ENCODE data around the gene DNAH11.
"Not testable (repeated sequence)": the region's sequence is repeated elsewhere in the genome, so short reads cannot be mapped to it uniquely, and the experiment has no call there.

DNAH11 gene, protein sequence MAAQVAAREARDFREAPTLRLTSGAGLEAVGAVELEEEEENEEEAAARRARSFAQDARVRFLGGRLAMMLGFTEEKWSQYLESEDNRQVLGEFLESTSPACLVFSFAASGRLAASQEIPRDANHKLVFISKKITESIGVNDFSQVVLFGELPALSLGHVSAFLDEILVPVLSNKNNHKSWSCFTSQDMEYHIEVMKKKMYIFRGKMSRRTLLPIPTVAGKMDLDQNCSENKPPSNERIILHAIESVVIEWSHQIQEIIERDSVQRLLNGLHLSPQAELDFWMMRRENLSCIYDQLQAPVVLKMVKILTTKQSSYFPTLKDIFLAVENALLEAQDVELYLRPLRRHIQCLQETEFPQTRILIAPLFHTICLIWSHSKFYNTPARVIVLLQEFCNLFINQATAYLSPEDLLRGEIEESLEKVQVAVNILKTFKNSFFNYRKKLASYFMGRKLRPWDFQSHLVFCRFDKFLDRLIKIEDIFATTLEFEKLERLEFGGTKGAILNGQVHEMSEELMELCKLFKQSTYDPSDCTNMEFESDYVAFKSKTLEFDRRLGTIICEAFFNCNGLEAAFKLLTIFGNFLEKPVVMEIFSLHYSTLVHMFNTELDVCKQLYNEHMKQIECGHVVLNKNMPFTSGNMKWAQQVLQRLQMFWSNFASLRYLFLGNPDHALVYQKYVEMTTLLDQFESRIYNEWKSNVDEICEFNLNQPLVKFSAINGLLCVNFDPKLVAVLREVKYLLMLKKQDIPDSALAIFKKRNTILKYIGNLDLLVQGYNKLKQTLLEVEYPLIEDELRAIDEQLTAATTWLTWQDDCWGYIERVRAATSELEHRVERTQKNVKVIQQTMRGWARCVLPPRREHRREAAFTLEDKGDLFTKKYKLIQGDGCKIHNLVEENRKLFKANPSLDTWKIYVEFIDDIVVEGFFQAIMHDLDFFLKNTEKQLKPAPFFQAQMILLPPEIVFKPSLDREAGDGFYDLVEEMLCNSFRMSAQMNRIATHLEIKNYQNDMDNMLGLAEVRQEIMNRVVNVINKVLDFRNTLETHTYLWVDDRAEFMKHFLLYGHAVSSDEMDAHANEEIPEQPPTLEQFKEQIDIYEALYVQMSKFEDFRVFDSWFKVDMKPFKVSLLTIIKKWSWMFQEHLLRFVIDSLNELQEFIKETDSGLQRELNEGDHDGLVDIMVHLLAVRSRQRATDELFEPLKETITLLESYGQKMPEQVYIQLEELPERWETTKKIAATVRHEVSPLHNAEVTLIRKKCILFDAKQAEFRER (N-terminal part only)

DNA sequence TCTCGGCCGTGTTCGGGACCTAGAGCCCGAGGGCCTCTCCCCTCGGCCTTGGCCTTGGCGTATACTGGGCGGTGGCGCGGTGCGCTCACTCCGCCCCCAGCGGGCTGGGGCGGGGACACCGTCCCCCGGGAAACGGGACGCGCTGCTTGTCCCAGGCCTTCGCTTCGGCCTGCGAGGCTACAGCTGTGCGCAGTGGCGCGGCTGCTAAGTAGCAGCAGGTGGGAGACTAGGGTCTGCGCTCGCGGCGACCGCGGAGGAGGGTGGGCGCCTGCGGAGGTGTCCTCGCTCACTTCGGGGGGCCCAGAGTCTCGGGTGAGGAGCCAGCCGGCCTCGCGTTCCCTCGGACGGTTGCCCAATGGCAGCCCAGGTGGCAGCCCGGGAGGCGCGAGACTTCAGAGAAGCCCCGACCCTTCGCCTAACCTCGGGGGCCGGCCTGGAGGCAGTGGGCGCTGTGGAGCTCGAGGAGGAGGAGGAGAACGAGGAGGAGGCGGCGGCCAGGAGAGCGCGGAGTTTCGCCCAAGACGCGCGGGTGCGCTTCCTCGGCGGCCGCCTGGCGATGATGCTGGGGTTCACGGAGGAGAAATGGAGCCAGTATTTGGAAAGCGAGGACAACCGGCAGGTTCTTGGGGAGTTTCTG lies at the start of gene DNAH11:
Gene DNAH11, plus strand, starts transcription at position 149 of the 637 bp plus-strand sequence. Its CDS starts 207 bp downstream, at position 356.
- DNase-seq: no peak

DNA sequence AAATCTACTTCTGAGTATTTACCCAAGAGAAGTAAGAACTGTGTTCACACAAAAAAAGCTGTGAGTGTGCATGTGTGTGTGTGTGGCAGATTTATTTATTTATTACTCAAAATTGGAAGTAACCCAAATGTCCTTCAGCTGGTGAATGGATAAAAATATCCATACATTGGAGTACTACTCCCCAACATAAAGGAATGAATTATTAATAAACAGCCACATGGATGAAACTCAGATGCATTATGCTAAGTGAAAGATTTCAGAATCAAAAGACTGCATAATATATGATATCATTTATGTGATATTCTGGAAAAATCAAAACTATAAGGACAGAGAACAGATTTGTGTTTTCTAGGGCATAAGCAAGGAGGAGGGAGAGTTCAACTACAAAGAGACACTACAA lies 47.1 kb upstream of the DNAH11 start:
- no peak for DNase-seq

DNA sequence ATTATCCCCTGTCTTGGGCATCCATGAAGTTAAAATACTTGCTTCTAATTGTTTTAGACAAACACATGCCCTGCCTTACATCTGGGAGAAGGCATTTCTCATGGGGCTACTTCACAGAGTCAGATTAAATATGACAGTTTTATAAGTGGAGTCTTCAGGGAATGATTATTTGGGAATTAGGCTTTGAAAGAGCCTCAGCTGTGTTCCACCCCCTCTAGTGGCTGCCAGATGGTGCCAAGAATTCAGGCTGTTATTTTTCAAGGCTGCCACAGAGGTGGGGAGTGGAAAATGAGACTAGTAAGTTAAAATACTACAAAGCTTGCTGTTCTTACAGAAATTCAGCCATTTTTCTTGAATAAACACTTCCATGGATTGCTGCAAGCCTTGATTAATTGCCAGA lies 45.8 kb upstream of the DNAH11 start:
- no peak for DNase-seq

DNA sequence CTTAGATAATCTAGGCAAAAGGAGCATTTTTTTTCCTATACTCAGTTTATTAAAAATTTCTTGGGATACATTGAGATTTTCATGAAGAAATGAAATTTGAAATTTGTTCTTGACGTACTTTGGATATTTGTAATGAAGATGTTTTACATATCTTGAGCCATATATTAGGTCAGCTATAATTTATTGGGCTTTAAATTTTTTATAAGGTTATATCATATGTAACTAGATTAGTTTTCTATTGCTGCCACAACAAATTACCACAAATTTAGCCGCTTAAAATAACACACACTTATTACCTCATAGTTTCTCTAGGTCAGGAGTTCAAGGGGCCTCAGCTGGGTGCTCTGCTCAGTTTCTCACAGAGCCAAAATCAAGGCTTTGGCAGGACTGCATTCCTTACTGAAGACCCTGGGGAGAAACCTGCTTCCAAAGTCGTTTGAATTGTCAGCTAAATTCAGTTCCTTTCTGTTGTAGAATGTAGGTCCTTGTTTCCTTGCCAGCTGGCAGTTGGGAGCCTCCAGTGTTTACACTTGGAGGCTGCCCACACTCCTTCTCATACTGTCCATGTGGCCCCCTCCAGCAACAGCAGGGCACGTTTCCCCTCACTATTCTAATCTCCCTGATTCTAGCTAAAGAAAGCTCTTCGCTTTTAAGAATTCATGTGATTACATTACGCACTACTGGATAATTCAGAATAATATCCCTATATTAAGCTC lies 42.6 kb upstream of the DNAH11 start:
- no peak for DNase-seq

DNA sequence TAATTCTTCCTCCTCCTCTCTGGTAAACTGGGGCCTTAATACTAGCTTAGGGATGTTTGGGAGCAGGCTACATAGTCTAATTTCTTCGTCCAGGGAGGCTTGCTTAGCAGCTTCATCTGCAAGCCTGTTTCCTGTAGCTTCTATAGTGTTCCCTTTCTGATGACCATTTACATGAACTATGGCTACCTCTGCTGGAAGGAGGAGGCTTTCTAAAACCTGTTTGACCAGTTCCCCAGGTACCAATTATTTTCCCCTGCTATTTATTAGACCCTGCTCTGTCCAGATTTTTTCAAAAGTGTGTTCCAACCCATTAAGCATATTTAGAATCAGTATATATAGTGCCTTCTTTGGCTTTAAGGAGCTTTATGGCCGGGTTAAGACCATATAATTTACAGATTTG lies 38.8 kb upstream of the DNAH11 start:
- no peak for DNase-seq

DNA sequence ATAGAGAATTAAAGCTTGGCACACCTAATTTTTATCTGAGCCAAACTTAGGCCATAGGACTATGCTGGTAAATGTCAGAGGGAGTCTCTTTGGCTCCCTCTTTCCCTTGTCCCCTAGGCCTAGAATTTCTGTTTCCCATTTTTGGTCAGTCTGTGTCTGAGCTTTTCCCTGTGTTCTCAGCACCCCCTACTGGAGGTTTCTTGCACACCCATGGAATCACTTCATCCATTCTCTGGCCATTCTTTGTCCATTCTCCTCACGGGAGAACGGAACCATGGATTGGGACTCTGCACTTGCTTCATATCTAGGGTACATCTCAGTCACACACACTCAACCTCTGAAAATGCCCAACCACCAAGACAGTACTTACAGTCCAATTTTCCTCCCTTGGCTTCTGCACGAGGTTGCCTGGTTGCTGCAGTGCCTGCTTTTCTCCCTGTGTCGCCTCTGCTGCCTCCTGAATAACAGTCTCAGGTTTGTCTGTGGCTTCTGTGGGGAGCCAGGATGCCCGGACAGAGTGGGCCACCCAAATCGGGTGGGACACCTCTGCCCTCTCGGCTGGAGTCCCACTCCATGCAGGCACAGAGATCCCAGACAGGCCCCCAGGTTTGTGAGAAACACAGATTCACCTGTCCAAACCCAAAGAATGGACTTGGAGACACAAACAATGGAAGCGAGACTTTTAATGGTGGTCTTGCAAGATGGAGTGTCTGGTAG lies 35.1 kb upstream of the DNAH11 start:
- DNase-seq: no peak

DNA sequence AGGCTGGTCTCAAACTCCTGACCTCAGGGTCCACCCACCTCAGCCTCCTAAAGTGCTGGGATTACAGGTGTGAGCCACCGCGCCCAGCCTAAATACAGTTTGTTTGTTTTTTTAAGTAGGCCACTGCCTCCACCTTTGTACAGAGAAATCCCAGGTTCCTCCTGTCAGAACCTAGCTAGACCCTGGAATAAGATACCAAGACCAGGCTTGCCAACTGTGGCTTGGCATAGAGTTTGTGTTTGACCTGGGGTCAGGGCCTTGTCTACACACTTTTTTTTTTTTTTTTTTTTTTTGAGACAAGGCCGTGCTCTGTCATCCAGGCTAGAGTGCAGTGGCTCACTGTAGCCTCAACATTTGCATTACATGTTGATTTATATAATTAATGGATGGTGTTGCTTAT lies 34.3 kb upstream of the DNAH11 start:
- no peak for DNase-seq

DNA sequence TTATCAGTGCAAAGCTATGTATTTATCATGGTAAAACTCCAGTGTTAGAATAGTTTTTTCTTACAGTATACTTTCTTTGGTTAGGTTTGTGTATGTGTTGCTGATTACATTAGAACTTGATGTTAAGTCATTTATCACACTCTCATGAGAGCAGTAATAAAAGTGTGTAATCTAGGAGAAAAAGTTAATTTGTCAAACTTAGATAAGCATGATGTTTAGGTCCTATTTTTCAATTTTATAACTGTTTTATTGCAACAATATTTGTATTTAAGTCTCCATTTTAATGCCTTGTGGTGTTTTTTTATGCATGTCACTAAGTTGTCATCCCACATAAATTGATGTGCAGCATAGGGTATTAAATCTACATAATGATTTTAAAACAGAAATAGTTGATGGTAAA lies 28.8 kb upstream of the DNAH11 start:
- no peak for DNase-seq

DNA sequence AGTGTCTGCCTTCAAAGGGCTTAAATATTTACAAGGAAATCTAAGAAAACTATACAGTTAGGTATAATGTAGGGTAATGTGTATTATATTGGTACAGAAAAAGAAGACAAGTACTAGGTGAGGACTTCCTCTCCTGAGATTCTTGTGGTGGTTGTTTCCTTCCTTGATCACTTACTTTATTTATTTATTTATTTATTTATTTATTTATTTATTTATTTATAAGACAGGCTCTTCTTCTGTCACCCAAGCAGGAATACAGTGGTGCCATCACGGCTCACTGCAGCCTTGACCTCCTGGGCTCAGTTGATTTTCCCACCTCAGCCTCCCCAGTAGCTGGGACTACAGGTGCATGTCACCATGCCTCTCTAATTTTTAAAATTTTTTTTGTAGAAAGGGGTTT lies 18.2 kb upstream of the DNAH11 start:
- no peak for DNase-seq

DNA sequence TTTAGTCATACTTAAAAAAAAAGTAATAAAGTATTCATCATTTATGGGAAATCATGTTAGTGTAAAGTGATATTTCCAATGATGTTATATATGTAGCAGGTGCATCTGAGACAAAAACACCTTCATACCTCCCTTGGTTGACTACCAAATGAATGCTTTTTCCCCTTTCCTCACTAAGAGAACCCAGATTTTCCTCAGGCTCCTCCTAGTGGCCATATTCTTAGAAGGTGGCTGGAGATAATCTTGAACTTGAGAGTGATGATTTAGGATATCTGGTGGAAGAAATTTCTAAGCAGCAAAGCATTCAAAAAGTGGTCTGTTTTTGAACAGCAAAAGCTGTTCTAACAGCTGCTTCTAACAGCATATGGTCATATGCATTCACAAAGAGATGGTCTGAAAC lies 16.8 kb upstream of the DNAH11 start:
- DNase-seq: no peak

DNA sequence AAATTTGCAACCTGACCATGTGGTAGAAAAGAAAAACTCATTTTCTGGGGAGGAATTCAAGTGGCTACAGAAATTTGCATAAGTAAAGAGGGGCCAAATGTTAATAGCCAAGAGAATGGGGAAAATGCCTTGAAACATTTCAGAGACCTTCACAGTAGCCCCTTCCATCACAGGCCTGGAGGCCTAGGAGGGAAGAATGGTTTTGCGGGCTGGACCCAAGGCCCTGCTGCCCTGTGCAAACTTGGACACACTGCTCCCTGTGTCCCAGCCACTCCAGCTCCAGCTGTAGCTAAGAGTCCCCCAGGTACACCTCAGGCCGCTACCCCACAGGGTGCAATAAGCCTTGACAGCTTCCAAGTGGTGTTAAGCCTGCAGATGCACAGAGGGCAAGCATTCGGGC lies 16.4 kb upstream of the DNAH11 start:
- DNase-seq: no peak

DNA sequence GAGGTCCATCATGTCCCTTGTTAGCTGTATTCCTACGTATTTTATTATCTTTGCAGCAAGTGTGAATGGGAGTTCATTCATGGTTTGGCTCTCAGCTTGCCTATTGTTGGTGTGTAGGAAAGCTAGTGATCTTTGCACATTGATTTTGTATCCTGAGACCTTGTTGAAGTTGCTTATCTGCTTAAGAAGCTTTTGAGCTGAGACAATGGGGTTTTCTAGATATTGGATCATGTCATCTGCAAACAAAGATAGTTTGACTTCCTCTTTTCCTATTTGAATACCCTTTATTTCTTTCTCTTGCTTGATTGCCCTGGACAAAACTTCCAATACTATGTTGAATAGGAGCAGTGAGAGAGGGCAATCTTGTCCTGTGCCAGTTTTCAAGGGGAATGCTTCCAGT lies 10.4 kb upstream of the DNAH11 start:
- DNase-seq: not testable (repeated sequence)

DNA sequence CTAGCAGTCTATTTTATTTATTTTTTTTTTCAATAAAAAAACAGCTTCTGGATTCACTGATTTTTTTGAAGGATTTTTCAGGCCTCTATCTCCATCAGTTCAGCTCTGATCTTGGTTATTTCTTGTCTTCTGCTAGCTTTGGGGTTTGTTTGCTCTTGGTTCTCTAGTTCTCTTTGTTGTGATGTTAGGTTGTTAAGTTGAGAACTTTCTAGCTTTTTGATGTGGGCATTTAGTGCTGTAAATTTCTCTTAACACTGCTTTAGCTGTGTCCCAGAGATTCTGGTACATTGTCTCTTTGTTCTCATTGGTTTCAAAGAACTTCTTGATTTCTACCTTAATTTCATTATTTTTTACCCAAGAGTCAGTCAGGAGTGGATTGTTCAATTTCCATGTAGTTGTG lies 9.2 kb upstream of the DNAH11 start:
- not testable (repeated sequence) for DNase-seq

DNA sequence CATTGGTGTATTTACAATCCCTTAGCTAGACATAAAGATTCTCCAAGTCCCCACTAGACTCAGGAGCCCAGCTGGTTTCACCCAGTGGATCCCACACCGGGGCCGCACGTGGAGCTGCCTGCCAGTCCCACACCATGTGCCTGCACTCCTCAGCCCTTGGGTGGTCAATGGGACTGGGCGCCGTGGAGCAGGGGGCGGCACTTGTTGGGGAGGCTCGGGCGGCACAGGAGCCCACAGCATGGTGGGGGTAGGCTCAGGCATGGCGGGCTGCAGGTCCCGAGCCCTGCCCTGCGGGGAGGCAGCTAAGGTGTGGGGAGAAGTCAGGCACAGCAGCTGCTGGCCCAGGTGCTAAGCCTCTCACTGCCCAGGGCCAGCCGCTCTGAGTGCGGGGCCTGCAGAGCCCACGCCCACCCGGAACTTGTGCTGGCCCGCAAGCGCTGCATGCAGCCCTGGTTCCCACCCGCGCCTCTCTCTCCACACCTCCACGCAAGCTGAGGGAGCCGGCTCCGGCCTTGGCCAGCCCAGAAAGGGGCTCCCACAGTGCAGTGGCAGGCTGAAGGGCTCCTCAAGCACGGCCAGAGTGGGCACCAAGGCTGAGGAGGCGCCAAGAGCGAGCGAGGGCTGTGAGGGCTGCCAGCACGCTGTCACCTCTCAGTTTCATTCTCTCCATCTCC lies 6.3 kb upstream of the DNAH11 start:
- not testable (repeated sequence) for DNase-seq

DNA sequence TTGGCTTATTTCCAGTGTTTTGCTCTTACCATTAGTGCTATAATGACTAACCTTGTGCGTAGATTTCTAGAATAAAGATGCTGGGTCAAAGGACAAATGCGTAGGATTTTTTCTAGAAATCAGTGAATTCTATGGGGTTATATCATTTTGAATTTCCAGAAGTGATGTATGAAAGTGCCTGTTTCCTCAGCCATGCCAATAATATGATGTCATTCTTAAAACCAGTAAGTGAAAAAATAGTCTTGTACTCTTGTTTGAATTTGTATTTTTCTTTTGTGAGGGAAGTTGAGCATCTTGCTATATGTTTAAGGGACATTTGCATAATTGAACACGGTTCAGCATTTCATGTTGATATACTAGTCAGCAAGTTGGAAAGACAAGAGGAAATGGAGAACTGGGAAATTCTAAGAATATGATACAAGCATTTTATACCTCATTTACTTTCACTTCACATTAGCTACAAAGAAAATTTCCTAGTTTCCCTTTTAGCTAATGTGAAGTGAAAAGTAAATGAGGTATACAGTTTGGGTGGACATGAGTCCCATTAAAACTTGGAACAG lies 3.8 kb upstream of the DNAH11 start:
- no peak for DNase-seq

DNA sequence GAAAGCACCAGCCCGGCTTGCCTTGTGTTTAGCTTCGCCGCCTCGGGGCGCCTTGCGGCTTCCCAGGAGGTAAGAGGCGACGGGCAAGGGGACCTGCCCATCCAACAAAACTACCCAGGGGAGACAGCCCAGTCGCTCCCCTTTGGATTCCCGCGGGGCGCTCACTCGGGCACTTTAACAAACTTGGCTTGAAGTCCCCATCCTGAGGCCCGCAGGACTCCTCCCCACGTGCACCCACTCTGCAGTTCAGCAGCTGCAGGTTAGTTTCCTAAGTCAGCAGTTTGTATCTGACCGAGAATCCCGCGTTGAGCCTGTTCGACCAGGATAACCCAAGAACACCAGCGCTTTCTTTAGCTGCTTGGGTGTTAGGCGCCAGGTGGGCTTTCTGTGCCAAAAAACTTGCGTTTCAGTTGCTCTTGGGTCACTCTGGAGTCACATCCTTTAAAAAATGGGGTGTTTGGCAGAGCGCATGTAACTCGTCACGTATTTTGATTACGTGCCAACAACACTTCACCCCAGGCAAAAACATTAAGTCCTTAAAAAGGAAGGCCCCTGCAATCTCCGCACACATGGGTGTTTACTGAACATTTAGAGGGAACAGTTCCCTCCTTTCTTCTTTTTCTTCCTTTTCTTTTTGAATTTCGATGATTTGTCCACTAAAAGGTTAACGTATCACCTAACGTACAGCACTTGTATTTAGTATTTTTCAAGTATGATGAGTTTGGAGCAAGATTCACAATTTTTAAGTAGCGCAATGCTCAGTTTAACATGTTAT lies 876 bp downstream of the DNAH11 start:
- DNase-seq: no peak

DNA sequence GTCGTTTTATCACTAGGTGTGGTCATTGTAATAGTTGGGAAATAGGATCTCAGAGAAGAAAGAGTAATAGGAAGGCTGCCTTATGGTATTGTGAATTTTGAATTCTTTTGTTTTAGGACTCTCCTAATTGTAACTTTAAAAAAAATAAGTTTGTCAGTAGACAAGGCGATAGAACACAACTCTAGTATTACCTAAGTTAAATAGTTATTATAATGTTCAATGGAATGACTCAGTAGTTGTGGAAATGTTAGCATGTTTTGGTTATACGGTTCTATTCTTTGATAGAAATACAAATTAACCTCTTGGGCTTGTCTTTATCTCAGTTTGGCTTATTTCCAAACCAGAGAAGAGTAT lies 1.4 kb downstream of the DNAH11 start:
- DNase-seq: no peak

DNA sequence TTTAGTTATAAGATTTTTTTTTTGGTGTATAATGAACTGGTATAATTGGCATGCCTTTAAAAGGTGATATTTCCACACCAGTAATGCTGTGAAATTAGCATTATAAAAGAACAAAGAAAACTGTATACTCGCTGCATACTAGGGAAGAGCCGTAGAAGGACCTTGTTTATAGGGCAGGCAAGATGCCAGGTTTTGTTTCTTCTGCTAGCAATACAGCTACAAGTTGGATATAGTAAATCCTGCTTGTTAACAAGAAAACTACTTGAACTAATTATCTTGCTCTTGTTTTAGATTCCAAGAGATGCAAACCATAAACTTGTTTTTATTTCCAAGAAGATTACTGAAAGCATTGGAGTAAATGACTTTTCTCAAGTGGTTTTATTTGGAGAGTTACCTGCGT lies 1.9 kb downstream of the DNAH11 start:
- no peak for DNase-seq

DNA sequence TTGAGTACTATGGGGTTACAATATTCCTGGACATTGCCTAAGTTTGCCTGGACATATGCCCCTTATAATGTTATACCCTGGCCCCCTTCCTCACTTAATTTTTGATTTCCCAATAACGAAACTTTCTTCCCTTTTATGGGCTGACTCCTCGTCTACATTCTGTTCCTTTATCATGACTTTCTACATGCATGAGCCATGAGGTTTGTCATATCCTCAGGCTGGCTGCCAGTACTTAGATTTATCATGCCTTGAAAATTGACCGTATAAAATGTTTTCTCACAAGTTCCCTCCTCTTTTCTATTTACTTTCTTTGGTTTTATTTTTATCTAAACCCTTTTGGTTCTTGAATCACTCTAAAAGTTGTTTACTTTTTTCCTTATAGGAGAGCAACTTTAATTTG lies 4.7 kb downstream of the DNAH11 start:
- DNase-seq: no peak

DNA sequence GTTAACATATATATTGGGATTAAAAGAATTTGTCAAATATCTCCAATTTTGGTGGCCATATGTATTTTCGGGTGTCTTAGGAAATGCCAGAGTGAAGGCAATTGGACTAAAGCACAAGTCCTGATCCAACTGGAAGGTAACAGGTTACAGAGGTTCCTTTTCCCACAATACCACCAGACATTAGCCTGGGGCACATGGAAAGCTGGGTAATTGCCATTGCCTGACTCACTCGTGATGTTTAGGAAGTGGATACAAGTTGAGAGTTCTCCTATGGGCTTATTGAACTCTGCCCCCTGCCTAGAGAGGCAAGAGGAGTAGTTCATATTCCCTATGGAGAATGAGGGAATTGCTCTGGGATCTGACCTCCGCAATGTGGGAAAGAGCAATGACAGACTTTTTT lies 5.7 kb downstream of the DNAH11 start:
- DNase-seq: no peak
